Effector memory CD4-positive, alpha-beta T cell (primary cell): ENCODE measurements around the gene ZNF560.
"Not testable (repeated sequence)": the region's sequence is repeated elsewhere in the genome, so short reads cannot be mapped to it uniquely, and the experiment has no call there.

Experiments
- DNase-seq, 3 donors: peaks; one replicate each; pipeline ENCODE4 v3.0.0-alpha.2; 2020
- H3K27ac ChIP-seq: 2 replicates; pipeline ENCODE4 v1.7.0; 2013; ENCODE audit warnings: mild to moderate bottlenecking, low read length, moderate library complexity; ENCODE audit not compliant: insufficient read depth, poor library complexity, severe bottlenecking
- H3K27me3 ChIP-seq: replicated peaks from 2 replicates; pipeline ENCODE4 v1.7.0; 2013; ENCODE audit warnings: mild to moderate bottlenecking, low read length; ENCODE audit not compliant: insufficient read depth, control insufficient read depth, poor library complexity, severe bottlenecking
- H3K36me3 ChIP-seq: 2 replicates; pipeline ENCODE4 v1.7.0; 2013; ENCODE audit warnings: mild to moderate bottlenecking, low read length, moderate library complexity; ENCODE audit not compliant: control insufficient read depth, insufficient read depth
- H3K4me1 ChIP-seq: 2 replicates; pipeline ENCODE4 v1.7.0; 2013; ENCODE audit warnings: low read length, mild to moderate bottlenecking; ENCODE audit not compliant: control insufficient read depth, insufficient read depth, poor library complexity, severe bottlenecking
- H3K4me3 ChIP-seq: 2 replicates; pipeline ENCODE4 v1.7.0; 2013; ENCODE audit warnings: low read length, low read depth, mild to moderate bottlenecking; ENCODE audit not compliant: insufficient read depth, poor library complexity, severe bottlenecking
- H3K9me3 ChIP-seq: 2 replicates; pipeline ENCODE4 v1.7.0; 2013; ENCODE audit warnings: mild to moderate bottlenecking, low read length, moderate library complexity; ENCODE audit not compliant: control insufficient read depth
- total RNA-seq, 3 donors: gene quantifications; one replicate each; lab custom pipeline; 2026; lab: John Stamatoyannopoulos, UW

ZNF560 gene
- 0 reads per million in 3 donors for total RNA-seq

GRCh38 chr19:9498183-9498902 lies at the start of gene ZNF560:
ZNF560 (minus strand) TSS chr19:9498616; CDS start chr19:9475313, 23,303 bp downstream.
- Histone ChIP-seq H3K27me3 (no peaks in the 10 kb centered on the region), H3K36me3 (no peaks in the 10 kb centered on the region), H3K27ac (no peak within 1 kb of the TSS), H3K9me3 (peaks cover 17% of the 10 kb centered on the region), H3K4me1 (no peaks in the 10 kb centered on the region), H3K4me3 (no peak within 1 kb of the TSS)
- no peak for DNase-seq

- no peak overlapping the region for H3K4me3 ChIP-seq
- H3K9me3 ChIP-seq: no peaks in the 10 kb centered on the region
- no peaks in the 10 kb centered on the region for H3K4me1 ChIP-seq
- DNase-seq: no peak
- H3K27me3 ChIP-seq: no peaks in the 10 kb centered on the region
- H3K36me3 ChIP-seq: no peaks in the 10 kb centered on the region
- H3K27ac ChIP-seq: no peak overlapping the region
Observed at GRCh38 chr19:9547870-9548269, 49.5 kb upstream of the ZNF560 start.

- H3K9me3 ChIP-seq, H3K4me1 ChIP-seq, H3K36me3 ChIP-seq, H3K27me3 ChIP-seq, DNase-seq, H3K27ac ChIP-seq, H3K4me3 ChIP-seq: not testable (repeated sequence)
Observed at GRCh38 chr19:9541281-9541680, 42.9 kb upstream of the ZNF560 start.

GRCh38 chr19:9539921-9540320 lies 41.5 kb upstream of the ZNF560 start:
- H3K36me3 ChIP-seq: peaks cover 14% of the 10 kb centered on the region
- not testable (repeated sequence) for H3K27ac ChIP-seq, DNase-seq, H3K4me1 ChIP-seq, H3K9me3 ChIP-seq, H3K4me3 ChIP-seq, H3K27me3 ChIP-seq

GRCh38 chr19:9539201-9539600 lies 40.8 kb upstream of the ZNF560 start:
- peak overlapping the region; percentile 89 for H3K4me3 ChIP-seq
- H3K9me3 ChIP-seq, H3K27me3 ChIP-seq, H3K4me1 ChIP-seq, DNase-seq, H3K27ac ChIP-seq: not testable (repeated sequence)
- H3K36me3 ChIP-seq: peaks cover 22% of the 10 kb centered on the region

- peak within 1 kb of the TSS; percentile 71 for H3K27ac ChIP-seq
- no peaks in the 10 kb centered on the region for H3K27me3 ChIP-seq
- H3K9me3 ChIP-seq: peaks cover 5% of the 10 kb centered on the region
- peaks cover 29% of the 10 kb centered on the region for H3K36me3 ChIP-seq
- no peaks in the 10 kb centered on the region for H3K4me1 ChIP-seq
- H3K4me3 ChIP-seq: peak within 1 kb of the TSS; percentile 89
- DNase-seq: peak; percentile 54 to 66 (median 60)
Observed at GRCh38 chr19:9538183-9539058, 40.0 kb upstream of the ZNF560 start, which contains the start of gene ZNF426. ZNF426 (minus strand) TSS chr19:9538645; CDS start chr19:9536232, 2,413 bp downstream.

GRCh38 chr19:9535934-9536333 lies 37.5 kb upstream of the ZNF560 start:
- Histone ChIP-seq H3K4me3 (no peak overlapping the region), H3K27ac (no peak overlapping the region), H3K9me3 (peaks cover 18% of the 10 kb centered on the region), H3K27me3 (no peaks in the 10 kb centered on the region), H3K4me1 (no peaks in the 10 kb centered on the region), H3K36me3 (peaks cover 53% of the 10 kb centered on the region)
- no peak for DNase-seq

GRCh38 chr19:9531933-9532332 lies 33.5 kb upstream of the ZNF560 start:
- no peak for DNase-seq
- peaks cover 49% of the 10 kb centered on the region for H3K9me3 ChIP-seq
- no peak overlapping the region for H3K4me3 ChIP-seq

GRCh38 chr19:9528757-9529336 lies 30.4 kb upstream of the ZNF560 start:
- Histone ChIP-seq H3K36me3 (peaks cover 58% of the 10 kb centered on the region), H3K4me1 (no peaks in the 10 kb centered on the region), H3K4me3 (no peak overlapping the region), H3K27ac (no peak overlapping the region), H3K27me3 (no peaks in the 10 kb centered on the region), H3K9me3 (peaks cover 66% of the 10 kb centered on the region)
- DNase-seq: no peak

More at GRCh38 chr19:9531933-9532332, 33.5 kb upstream of the ZNF560 start:
- H3K36me3 ChIP-seq: peaks cover 83% of the 10 kb centered on the region
- no peak overlapping the region for H3K27ac ChIP-seq
- H3K4me1 ChIP-seq: no peaks in the 10 kb centered on the region
- H3K27me3 ChIP-seq: no peaks in the 10 kb centered on the region
